NB4 (cell line): Measurements from ENCODE around the gene MBOAT1.

Source experiments
- POLR2A ChIP-seq: IDR thresholded peaks from 2 replicates; pipeline ENCODE4 v1.6.1; 2011; ENCODE audit warnings: mild to moderate bottlenecking; ENCODE audit not compliant: insufficient read length; ENCODE audit errors: extremely low read depth
- TF ChIP-seq, protein P1 (sequence below): IDR thresholded peaks from one replicate; pipeline ENCODE4 v1.5.1; 2012; ENCODE audit warnings: low read depth, low read length
- TF ChIP-seq, protein P2 (sequence below): IDR thresholded peaks from 2 replicates; pipeline ENCODE4 v1.6.1; 2011; ENCODE audit warnings: low read depth, low read length

DNA sequence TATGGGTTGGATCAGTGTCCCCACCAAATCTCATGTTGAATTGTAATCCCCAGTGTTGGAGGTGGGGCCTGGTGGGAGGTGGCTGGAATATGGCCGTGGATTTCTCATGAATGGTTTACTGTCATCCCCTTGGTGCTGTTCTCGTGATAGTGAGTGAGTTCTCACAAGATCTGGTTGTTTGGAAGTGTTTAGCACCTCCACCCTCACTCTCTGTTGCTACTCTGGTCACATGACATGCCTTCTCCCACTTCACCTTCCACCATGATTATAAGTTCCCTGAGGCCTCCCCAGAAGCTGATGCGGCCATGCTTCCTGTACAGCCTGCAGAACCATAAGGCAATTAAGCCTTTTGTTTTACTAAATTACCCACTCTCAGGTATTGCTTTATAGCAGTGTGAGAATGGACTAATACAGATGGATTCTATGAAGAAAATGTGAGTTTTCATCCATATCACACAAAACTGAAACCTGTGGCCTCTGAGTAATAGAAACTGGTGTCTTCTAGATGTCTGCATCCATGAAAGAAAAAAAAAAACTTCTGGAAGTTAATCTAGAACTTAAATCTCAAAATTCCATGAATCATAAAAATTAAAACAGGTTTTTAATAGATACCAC, 39.3 kb downstream of the MBOAT1 start:
- TF ChIP-seq, protein P1, sequence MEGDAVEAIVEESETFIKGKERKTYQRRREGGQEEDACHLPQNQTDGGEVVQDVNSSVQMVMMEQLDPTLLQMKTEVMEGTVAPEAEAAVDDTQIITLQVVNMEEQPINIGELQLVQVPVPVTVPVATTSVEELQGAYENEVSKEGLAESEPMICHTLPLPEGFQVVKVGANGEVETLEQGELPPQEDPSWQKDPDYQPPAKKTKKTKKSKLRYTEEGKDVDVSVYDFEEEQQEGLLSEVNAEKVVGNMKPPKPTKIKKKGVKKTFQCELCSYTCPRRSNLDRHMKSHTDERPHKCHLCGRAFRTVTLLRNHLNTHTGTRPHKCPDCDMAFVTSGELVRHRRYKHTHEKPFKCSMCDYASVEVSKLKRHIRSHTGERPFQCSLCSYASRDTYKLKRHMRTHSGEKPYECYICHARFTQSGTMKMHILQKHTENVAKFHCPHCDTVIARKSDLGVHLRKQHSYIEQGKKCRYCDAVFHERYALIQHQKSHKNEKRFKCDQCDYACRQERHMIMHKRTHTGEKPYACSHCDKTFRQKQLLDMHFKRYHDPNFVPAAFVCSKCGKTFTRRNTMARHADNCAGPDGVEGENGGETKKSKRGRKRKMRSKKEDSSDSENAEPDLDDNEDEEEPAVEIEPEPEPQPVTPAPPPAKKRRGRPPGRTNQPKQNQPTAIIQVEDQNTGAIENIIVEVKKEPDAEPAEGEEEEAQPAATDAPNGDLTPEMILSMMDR, result no peak
- TF ChIP-seq POLR2A, result no peak
- TF ChIP-seq, protein P2, sequence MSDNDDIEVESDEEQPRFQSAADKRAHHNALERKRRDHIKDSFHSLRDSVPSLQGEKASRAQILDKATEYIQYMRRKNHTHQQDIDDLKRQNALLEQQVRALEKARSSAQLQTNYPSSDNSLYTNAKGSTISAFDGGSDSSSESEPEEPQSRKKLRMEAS, result no peak
